HG03135 (cell line): Measurements from ENCODE around the gene TIPRL.

Experiments
- ATAC-seq: cut with Tn5 transposase; IDR thresholded peaks from one replicate; pipeline ENCODE4 v1.9.1; 2021; ENCODE audit warnings: mild to moderate bottlenecking, moderate library complexity; ENCODE audit not compliant: unreplicated experiment

TIPRL gene

DNA sequence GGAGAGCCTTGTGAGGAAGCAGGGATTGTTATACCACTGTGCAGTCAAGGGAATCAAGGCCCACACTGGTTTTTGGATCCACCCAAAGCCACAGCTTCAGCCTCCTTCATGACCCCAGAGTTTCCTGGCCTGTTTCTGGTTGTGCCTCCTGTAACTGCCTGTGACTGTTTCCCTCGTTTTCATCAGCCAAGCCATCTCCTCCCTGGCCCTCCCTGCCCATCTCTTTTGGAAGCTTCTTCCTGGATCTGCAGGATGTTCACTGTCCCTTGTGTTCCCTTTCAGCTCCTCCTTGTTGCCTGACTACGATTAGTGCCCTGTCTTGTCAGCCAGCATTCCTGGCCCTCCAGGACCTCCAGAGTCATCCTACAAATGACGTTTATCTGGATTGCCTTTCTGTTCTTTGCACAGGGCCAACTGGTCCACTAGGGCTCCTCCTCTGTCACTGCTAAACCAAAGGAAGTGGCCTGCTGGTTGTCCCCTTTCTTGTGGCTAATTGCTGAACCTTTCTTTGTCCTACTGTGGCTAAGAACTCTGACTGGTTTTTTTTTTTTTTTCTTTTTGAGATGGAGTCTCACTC lies 65.0 kb downstream of the TIPRL start:
- ATAC-seq, result no peak

DNA sequence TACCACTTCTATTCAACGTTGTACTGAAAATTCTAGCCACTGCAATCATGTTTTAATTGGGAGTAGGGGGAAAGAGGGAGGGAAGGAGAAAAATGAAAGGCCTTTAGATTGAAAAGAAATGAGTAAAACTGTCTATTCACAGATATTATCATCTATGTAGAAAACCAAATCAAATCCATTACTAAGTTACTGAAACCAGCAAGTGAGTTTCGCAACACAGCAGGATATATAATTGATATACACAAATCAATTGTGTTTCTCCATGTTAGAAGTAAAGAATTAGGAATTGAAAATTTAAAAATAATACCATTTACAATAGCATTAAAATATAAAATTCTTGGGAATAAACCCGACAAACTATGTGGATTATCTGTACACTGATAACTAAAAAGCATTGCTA lies 66.3 kb downstream of the TIPRL start:
- ATAC-seq, result no peak

DNA sequence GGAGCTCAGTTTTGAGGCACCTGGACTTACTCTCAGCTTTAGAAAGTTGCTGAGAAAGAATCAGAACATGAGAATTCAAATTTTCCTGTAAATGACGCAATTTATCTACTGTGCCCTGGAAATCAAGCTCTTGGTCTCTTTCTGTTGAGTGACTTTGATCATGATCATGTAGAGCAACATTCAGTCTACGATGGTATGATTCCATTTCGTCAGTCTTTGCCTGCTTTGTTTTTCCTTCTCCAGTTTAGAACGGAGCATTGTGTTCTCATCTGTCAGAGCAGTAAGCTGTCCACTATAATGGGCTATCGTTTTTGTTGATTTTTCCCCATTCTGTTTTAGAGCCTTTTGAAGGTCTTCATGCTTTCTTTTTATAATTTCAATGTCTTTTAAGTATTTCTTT lies 67.7 kb downstream of the TIPRL start:
- no peak for ATAC-seq
